Stimulated activated CD8-positive, alpha-beta memory T cell treated with anti-CD3 and anti-CD28 coated beads, Interleukin-7, amount 100 ng/mL, for 1 hour (primary cell): ENCODE data around the gene SEC14L2.
A peak's percentile ranks its signal among the peaks of the same experiment; 100 is the strongest.

Experiments
- DNase-seq, 2 donors: peaks; one replicate each; pipeline ENCODE4 v3.0.0-alpha.2; 2020; ENCODE audit warnings: low read depth in 2 of 2

Gene SEC14L2

GRCh38 chr22:30396871-30397655 lies at the start of gene SEC14L2:
Gene SEC14L2, plus strand, starts transcription at chr22:30397018. Its CDS starts 99 bp downstream, at chr22:30397117.
- DNase-seq: peak; percentile 14 to 25

GRCh38 chr22:30347255-30347892 lies 49.4 kb upstream of the SEC14L2 start:
- DNase-seq: no peak

DNA sequence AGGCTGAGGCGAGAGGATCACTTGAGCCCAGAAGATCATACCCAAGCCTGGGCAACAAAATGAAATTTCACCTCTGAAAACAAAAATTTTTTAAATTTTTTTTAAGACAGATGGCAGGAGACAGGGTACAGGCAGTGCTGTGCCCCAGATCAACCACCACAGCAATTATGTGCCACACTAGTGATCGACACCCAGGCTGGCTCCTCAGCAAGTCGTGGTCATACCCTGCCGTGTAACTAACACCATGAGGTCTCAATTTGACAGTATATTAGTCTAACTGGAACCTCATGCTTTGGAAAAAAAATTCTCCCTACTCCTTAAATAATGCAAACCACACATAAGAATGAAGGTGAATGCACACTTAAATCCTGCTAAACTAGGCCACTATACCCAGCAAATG lies 48.4 kb upstream of the SEC14L2 start:
- DNase-seq: no peak

DNA sequence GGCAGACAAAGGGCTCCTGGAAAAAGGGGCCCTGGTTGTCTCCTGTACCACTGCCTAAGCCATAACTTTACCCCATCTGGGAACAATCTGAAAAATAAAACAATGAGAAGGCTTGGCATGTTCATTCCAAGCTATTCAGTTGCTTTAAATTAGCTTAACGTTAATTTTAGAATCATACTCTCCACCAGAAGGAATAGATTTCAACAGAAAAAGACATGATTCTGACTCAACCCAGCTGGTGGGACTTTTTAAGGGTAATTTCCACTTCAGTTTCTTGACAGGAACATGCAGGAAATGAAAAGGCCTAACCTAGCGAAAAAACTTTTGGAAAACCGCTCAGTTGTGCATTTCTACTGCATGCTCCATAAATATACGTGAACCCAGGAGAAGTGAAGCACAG lies 48.0 kb upstream of the SEC14L2 start:
- no peak for DNase-seq

GRCh38 chr22:30351226-30351625 lies 45.6 kb upstream of the SEC14L2 start:
- DNase-seq: no peak

DNA sequence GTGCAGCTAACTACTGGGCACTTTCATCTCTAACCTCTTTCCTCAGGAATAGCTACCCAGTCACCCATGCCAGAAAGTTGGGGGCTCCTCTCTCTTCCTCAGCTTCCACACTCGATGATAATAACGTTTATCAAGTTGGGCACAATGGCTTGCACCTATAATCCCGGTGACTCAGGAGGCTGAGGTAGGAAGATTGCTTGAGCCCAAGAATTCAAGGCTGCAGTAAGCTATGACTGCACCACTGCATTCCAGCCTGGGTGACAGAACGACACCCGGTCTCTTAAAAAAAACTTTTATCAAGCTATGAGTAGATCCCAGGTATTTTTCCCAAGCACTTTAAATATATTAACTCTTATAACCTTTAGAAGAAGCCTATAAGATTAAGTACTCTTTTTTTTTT lies 42.2 kb upstream of the SEC14L2 start:
- no peak for DNase-seq

DNA sequence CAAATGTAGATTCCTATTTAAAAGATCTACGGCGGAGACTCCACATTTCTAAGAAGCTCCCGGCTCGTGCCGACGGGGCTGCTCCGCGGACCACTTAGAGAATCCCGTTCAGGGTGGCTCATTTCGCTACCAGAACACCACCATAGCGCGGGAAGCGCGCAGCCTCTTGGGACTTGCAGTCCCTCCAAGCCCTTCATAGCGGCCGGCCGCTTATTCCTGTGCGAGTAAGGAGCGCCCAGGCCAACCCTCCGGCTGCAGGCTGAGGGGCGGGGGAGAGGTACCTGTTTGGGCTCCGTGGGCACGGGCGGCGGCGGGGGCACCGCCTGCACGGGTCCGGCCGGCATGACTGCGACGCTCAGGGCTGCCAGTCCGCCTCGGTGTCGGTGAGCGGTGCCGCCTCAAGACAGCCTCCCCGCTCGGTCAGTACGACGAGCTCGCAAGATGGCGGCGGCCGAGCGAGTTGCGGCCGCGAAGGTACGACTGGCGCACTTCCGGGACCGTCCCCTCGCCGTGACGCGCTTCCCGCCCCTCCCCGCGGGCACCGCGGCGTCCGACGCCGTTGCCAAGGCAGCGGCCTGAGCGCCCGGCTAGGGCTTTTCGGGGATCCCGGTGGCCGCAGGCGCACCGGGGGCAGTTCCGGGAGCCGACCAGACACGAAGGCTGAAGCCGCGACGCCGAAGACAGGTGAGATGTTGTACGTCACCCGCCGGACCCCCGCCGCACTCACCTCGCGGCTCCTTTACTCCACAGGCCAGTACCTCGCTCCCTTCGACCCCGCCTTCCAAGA lies 40.2 kb upstream of the SEC14L2 start, which contains the start of the genes CCDC157 and SF3A1:
TSS of gene CCDC157 (plus strand) at position 559 of the 787 bp plus-strand sequence. CDS start 8,994 bp downstream, outside the sequence.
TSS of gene SF3A1 (minus strand) at position 446 of the 787 bp plus-strand sequence. CDS start at position 344, 102 bp downstream.
- peak; percentile 64 to 68 for DNase-seq

DNA sequence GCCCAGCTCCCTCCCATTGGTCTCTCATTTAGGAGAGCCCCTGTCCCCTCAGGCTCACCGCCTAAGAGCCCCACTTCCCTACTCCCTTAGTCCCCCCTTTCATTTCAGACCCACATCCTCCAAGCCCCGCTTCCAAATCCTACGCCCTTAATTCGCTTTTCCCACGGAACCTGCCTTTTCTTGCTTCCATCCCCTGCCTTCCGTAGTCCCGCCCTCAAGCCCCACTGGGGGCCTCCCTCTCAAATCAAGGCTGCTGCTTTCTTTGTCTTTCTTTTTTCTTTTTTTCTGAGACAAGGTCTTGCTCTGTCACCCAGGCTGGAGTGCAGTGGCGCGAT lies 39.6 kb upstream of the SEC14L2 start:
- no peak for DNase-seq

GRCh38 chr22:30357650-30358215 lies 39.1 kb upstream of the SEC14L2 start:
- no peak for DNase-seq

GRCh38 chr22:30358541-30358940 lies 38.3 kb upstream of the SEC14L2 start:
- DNase-seq: no peak

GRCh38 chr22:30361916-30362650 lies 34.7 kb upstream of the SEC14L2 start:
- DNase-seq: no peak

DNA sequence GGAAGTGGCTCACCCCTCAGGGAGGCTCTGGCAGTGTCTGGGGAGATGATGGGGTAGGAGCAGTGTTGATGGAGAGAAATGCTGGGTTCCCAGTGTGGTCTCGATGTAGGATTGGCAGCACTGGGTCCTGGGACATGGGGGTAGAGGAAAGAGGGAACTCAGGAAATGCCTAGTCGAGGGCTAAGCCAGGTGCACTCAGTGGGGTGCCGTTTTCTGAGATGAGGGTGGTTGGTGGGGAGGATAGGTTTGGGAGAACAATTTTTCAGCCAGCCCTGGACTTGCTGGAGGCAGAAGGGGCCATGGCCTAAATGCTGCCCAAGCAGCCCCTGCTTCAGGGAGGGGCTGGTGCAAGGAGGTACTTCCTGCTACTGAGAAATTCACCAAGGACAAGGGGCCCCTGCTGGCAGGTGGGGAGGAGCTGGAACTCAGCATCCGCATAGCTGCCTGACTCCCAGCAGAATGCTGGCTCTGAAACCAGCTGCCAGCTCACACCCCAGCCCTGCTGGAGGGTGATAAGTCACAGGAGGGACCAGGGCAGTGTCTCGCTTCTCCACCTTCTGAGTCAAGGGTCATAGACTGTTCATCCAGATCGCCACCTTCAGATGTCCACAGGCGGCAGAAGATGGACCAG lies 34.1 kb upstream of the SEC14L2 start:
- no peak for DNase-seq

DNA sequence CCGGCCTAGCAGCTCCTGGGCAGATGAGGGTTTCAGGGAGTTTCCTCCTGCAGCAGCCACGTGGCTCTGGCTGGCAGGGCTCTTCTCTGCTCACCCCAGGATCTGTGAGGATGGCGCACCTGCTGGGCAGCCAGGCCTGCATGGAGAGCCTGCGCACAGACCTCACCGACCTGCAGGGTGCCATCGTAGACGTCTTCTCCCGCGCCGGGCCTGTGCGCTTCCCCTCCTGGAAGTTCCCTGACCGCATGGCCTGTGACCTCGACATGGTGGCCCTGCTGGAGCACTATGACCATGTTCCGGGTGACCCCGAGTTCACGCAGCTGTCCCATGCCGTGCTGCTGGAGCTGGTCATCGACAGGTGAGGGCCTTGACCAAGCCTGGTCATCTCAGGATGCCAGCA lies 30.9 kb upstream of the SEC14L2 start:
- DNase-seq: no peak

DNA sequence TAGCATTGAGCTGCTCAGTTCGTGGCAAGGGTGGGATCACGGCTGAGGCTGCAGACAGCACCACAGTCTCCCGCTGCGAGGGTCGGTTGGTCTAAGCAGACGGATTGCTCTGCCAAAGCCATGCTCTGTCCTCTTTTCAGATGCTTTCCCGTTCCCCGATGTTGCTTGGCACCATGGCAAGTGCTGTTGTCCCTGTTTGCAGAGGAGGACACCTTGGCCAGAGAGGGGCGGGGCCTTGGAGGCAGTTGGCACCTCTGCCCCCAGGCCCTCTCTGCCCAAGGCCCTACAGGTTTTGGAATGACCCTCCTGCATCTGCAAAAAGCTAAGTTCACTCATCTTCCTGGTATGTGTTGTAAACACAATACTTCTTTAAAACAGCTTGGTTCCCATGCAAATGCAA lies 28.4 kb upstream of the SEC14L2 start:
- DNase-seq: no peak

DNA sequence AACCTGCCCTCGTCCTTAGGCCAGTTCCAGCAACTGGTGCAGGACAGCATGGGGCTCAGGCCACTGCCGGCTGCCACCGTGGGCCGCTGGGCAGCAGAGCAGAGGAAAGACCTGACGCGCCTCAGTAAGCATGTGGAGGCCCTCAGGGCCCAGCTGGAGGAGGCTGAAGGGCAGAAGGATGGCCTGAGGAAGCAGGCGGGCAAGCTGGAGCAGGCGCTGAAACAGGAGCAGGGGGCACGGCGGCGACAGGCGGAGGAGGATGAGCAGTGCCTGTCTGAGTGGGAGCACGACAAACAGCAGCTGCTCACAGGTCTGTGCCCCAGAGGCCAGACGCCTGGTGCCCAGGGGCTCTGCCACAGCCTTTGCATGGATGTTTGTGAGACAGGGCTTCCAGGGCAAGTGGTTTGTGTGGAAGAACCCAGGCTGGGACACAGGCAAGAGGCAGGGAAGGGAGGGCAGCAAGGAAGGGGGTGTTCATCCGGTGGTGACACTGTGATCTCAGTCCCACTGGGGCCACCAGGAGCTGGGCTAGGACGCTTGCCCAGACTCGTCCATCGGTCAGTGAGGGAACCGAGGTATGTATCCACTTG lies 26.1 kb upstream of the SEC14L2 start:
- DNase-seq: no peak

DNA sequence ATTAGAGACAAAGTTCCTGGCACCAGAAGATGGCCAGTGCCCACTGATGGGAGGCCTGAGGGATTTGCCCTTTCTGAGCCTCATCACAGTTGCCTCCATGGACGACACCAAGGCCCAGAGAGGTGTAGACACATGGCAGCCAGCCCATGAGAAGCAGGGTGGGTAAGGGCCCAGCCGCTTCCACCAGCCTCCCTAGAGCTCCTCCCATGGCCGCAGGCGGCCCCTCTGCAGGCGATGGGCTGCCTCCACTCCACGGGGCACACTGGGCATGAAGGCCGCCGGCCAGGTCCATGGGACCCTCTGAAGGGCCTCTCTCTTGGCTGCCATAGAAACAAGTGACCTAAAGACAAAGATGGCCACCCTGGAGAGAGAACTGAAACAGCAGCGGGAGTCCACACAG lies 25.5 kb upstream of the SEC14L2 start:
- DNase-seq: no peak

GRCh38 chr22:30371981-30372380 lies 24.8 kb upstream of the SEC14L2 start:
- DNase-seq: no peak

DNA sequence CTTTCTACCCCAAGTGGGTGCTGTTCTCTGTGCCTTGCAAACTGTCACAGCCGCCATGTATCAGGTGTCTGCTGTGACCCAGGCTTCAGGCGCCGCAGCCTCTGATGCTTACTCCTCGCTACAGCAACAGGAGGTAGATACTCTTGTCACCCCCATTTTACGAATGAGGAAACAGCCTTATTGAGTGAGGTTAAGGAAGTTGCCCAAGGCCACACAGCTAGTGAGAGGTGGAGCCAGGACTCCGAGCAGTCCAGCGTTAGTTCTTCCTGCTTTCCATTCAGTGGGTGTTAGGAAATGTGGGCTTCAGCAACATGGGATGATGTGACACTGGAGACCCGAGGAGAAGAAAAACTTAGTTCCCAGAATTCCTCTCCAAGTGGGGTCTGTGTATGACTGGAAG lies 23.9 kb upstream of the SEC14L2 start:
- no peak for DNase-seq

DNA sequence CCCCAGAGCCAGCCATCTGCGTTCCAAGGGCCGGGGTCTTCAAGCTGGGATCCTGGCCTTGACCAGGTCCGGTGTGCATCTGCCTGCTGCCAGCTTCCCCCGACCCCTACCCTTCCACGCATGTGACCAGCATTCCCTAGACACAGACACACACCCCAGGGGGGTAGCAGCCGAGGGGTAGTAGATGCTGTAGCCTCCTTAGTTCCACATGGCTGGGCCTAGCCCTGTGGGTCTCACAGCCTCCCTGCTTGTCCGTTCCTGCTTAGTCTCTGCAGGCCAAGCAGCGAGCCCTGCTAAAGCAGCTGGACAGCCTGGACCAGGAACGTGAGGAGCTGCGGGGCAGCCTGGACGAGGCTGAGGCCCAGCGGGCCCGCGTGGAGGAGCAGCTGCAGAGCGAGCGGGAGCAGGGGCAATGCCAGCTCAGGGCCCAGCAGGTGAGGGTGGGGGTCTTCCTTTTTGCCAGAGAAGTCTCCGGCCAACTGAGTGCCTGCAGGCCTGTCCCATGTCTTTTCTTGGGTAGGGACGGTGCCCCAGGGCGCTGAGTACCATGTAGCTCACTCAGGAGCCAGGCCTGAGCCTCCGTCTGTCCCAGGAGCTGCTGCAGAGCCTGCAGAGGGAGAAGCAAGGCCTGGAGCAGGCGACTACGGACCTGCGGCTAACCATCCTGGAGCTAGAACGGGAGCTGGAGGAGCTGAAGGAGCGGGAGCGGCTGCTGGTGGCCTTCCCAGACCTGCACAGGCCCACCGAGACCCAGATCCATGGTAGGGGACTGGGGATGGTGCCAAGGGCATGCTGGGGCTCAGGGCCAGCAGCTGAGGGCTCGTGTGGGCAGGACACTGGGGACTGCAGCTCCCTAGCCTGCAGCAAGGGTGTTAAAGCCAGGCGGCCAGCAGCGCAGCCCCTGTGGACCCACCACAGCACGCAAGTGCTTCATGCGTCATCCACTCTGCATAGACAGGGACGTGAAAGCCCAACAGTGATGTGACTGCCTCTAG lies 23.2 kb upstream of the SEC14L2 start:
- DNase-seq: no peak
